RWPE2 (cell line): Measurements from ENCODE around the gene CBFA2T3.

Source experiments
- ATAC-seq: fragments of 200-7000 bp; cut with Tn5 transposase; 3 replicates; pipeline ENCODE4 v1.9.1; 2021; ENCODE audit warnings: low read depth
- DNase-seq: peaks from one replicate; pipeline ENCODE4 v3.0.0-alpha.2; 2020; ENCODE audit warnings: low spot score
- H3K27ac ChIP-seq: fragments of 450-650 bp; 2 replicates; pipeline ENCODE4 v1.5.1; 2017; ENCODE audit warnings: mild to moderate bottlenecking; ENCODE audit not compliant: poor library complexity, severe bottlenecking
- H3K27me3 ChIP-seq: fragments of 250-450 bp; sonication (Bioruptor Pico); 2 replicates; pipeline ENCODE4 v1.5.1; 2021; ENCODE audit warnings: mild to moderate bottlenecking, moderate library complexity; ENCODE audit not compliant: insufficient read depth, poor library complexity, severe bottlenecking
- H3K36me3 ChIP-seq: fragments of 250-450 bp; sonication (Bioruptor Pico); 2 replicates; pipeline ENCODE4 v1.5.1; 2020; ENCODE audit warnings: low read depth, mild to moderate bottlenecking, moderate library complexity
- H3K4me1 ChIP-seq: fragments of 250-450 bp; sonication (Bioruptor Pico); 2 replicates; pipeline ENCODE4 v1.5.1; 2021; ENCODE audit warnings: mild to moderate bottlenecking, moderate library complexity; ENCODE audit not compliant: insufficient read depth, poor library complexity, severe bottlenecking
- H3K4me3 ChIP-seq: fragments of 250-450 bp; sonication (Bioruptor Pico); 2 replicates; pipeline ENCODE4 v1.5.1; 2021; ENCODE audit warnings: mild to moderate bottlenecking, moderate library complexity; ENCODE audit not compliant: severe bottlenecking
- H3K9me3 ChIP-seq: fragments of 250-450 bp; sonication (Bioruptor Pico); 2 replicates; pipeline ENCODE4 v1.5.1; 2021; ENCODE audit warnings: mild to moderate bottlenecking, moderate library complexity; ENCODE audit not compliant: severe bottlenecking
- CTCF ChIP-seq: fragments of 450-650 bp; IDR thresholded peaks from one replicate; pipeline ENCODE4 v1.5.1; 2017; ENCODE audit warnings: mild to moderate bottlenecking, moderate library complexity; ENCODE audit not compliant: poor library complexity, severe bottlenecking

Gene CBFA2T3

DNA sequence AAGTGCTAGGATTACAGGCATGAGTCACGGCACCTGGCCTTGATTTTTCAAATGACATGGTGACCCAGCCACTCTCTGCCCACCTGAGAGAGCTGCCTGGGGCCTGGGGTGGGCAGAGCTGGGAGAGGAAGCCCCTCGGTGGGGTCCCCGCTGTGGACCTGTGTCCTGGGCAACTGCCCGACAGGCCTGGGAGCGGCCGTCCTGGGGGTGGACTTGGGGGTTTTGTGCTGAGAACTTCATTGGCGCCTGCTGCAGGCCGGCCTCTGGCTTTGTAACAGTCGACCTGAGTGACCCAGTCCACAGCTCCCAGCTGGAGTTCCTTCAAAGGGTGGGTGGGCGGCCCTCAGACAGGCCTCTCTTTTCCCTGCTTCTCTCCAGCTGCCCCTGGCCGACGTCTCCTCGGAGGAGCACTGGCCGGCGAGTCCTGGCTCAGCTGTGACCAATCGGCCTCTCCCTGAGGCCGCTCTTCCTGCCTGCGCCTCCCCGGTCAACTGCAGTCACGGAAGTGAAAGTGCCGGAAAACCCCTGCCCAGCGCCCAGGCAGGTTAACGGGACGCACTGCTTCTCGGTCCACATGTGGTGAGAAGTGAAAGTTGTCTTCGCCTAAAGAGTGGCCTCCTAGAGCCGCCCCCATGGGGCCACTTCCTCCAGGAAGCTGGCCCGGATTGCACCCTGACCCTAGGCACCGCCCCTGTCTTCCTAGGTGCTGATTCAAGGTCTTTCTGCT lies 5.5 kb downstream of the CBFA2T3 start:
- Histone ChIP-seq H3K27ac (no peak overlapping the region), H3K36me3 (no peaks in the 10 kb centered on the region), H3K4me1 (no peaks in the 10 kb centered on the region), H3K9me3 (no peaks in the 10 kb centered on the region), H3K4me3 (no peak overlapping the region), H3K27me3 (peaks cover 49% of the 10 kb centered on the region)
- ATAC-seq (no peak), DNase-seq (no peak)
- no peak for TF ChIP-seq CTCF

GRCh38 chr16:88970539-88971065 lies 6.4 kb downstream of the CBFA2T3 start:
- Histone ChIP-seq H3K36me3 (no peaks in the 10 kb centered on the region), H3K27ac (no peak overlapping the region), H3K27me3 (peaks cover 41% of the 10 kb centered on the region), H3K9me3 (no peaks in the 10 kb centered on the region), H3K4me3 (no peak overlapping the region), H3K4me1 (no peaks in the 10 kb centered on the region)
- ATAC-seq (no peak), DNase-seq (no peak)
- no peak for TF ChIP-seq CTCF

- Histone ChIP-seq H3K27me3 (peaks cover 36% of the 10 kb centered on the region), H3K4me1 (no peaks in the 10 kb centered on the region), H3K9me3 (no peaks in the 10 kb centered on the region), H3K36me3 (no peaks in the 10 kb centered on the region), H3K4me3 (no peak overlapping the region), H3K27ac (no peak overlapping the region)
- TF ChIP-seq CTCF = no peak
- ATAC-seq = no peak
- DNase-seq = no peak
Measured at GRCh38 chr16:88970050-88970449, 7.0 kb downstream of the CBFA2T3 start.

DNA sequence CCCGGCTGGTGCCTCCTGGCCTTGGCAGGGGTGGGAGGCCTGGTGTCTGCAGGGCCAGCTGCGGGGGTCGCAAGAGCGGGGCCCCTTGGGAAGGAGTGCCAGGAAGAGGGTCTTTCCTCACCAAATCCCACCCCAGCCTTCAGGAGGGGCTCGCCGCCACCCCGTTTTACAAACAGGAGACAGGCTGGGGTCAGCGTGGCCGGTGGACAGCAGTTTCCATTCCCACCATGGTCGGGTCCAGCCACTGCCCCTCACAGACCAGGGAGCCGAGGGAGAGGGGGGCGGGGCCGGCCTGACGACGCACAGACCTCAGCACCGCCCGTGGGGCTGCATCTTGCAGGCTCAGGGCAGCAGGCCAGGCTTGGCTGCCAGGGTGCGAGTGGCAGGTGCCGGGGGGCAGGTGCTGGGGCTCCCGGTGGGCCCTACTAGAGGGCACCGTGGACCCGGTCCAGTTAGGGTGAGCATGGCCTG lies 7.6 kb downstream of the CBFA2T3 start:
- Histone ChIP-seq H3K9me3 (no peaks in the 10 kb centered on the region), H3K27ac (no peak overlapping the region), H3K27me3 (peaks cover 34% of the 10 kb centered on the region), H3K4me3 (no peak overlapping the region), H3K36me3 (no peaks in the 10 kb centered on the region), H3K4me1 (no peaks in the 10 kb centered on the region)
- no peak for DNase-seq
- ATAC-seq = no peak
- no peak for TF ChIP-seq CTCF
